IMR-90 (cell line): ENCODE measurements around the gene KDM1A. TPM values are rescaled to one million over a fixed set of nuclear protein-coding genes. Genes with fewer than 3 reads are reported as not detected.

ENCODE experiments used
- ATAC-seq: fragments of 200-7000 bp; cut with Tn5 transposase; 2 replicates; pipeline ENCODE4 v1.9.1; 2020; ENCODE audit warnings: low read depth, mild to moderate bottlenecking, moderate library complexity
- BruUV-seq: library from RNA; stranded (reverse); fragments of 400-500 nt; replicated peaks from 2 replicates; lab custom pipeline; 2021; lab: Mats Ljungman, UMichigan
- CTCF ChIA-PET: fragments of 300-600 bp; formaldehyde crosslinking; extraction: SDS; loops from one replicate; lab custom pipeline; 2021; ENCODE audit warnings: antibody characterized with exemption; lab: Yijun Ruan, JAX
- POLR2A ChIA-PET: fragments of 300-600 bp; sonication (Branson Sonifier 250); formaldehyde crosslinking; loops from one replicate; lab custom pipeline; 2022; ENCODE audit warnings: antibody characterized with exemption; ENCODE audit not compliant: unreplicated experiment; lab: Charles Lee
- DNase-seq: peaks from one replicate; pipeline ENCODE4 v3.0.0; 2013
- H2AFZ ChIP-seq: replicated peaks from 2 replicates; pipeline ENCODE3; 2013; ENCODE audit warnings: low read length, mild to moderate bottlenecking; ENCODE audit not compliant: poor library complexity
- H2AK5ac ChIP-seq: 2 replicates; pipeline ENCODE4 v1.6.1; 2013; ENCODE audit warnings: low read depth, low read length, inconsistent platforms
- H2AK9ac ChIP-seq: replicated peaks from 2 replicates; pipeline ENCODE3; 2013; ENCODE audit warnings: mild to moderate bottlenecking, low read depth, low read length, moderate library complexity; ENCODE audit not compliant: poor library complexity
- H2BK120ac ChIP-seq: 2 replicates; pipeline ENCODE4 v1.6.1; 2013; ENCODE audit warnings: low read depth, low read length, inconsistent platforms
- H2BK15ac ChIP-seq: 3 replicates; pipeline ENCODE4 v1.6.1; 2013; ENCODE audit warnings: low read depth, low read length, inconsistent platforms
- H2BK20ac ChIP-seq: 2 replicates; pipeline ENCODE4 v1.6.1; 2013; ENCODE audit warnings: low read depth, mild to moderate bottlenecking, inconsistent platforms, low read length, moderate library complexity
- H2BK5ac ChIP-seq: 2 replicates; pipeline ENCODE4 v1.6.1; 2013; ENCODE audit warnings: mild to moderate bottlenecking, low read depth, low read length, inconsistent platforms; ENCODE audit not compliant: poor library complexity, severe bottlenecking
- H3K14ac ChIP-seq: replicated peaks from 2 replicates; pipeline ENCODE4 v1.6.1; 2013; ENCODE audit warnings: low read depth, low read length, inconsistent platforms
- H3K18ac ChIP-seq: 2 replicates; pipeline ENCODE4 v1.6.1; 2013; ENCODE audit warnings: low read depth, low read length, control low read depth
- H3K23ac ChIP-seq: 2 replicates; pipeline ENCODE4 v1.6.1; 2013; ENCODE audit warnings: low read depth, low read length, inconsistent platforms
- H3K27ac ChIP-seq: 2 replicates; pipeline ENCODE4 v1.5.1; 2013; ENCODE audit warnings: mild to moderate bottlenecking, control low read depth, low read length; ENCODE audit not compliant: insufficient read depth
- H3K27me3 ChIP-seq: 2 replicates; pipeline ENCODE4 v1.6.1; 2013; ENCODE audit warnings: low read length; ENCODE audit not compliant: control insufficient read depth, insufficient read depth
- H3K36me3 ChIP-seq: 2 replicates; pipeline ENCODE4 v1.6.1; 2013; ENCODE audit warnings: low read length, mixed read lengths; ENCODE audit not compliant: control insufficient read depth, insufficient read depth
- H3K4ac ChIP-seq: 2 replicates; pipeline ENCODE4 v1.6.1; 2013; ENCODE audit warnings: low read depth, low read length, inconsistent platforms
- H3K4me1 ChIP-seq: 2 replicates; pipeline ENCODE4 v1.6.1; 2013; ENCODE audit warnings: low read length, mixed read lengths; ENCODE audit not compliant: control insufficient read depth, insufficient read depth
- H3K4me2 ChIP-seq: 2 replicates; pipeline ENCODE4 v1.6.1; 2013; ENCODE audit warnings: low read depth, mild to moderate bottlenecking, control low read depth, low read length, moderate library complexity
- H3K4me3 ChIP-seq: 2 replicates; pipeline ENCODE4 v1.5.1; 2013; ENCODE audit warnings: low read depth, mild to moderate bottlenecking, control low read depth, low read length, moderate library complexity; ENCODE audit not compliant: insufficient read depth
- H3K56ac ChIP-seq: 2 replicates; pipeline ENCODE4 v1.6.1; 2013; ENCODE audit warnings: low read length, inconsistent platforms; ENCODE audit not compliant: insufficient read depth; ENCODE audit errors: extremely low read depth
- H3K79me1 ChIP-seq, 2 experiments: 2 replicates each; pipeline ENCODE4 v1.6.1; 2013; ENCODE audit warnings: low read length in 2 of 2, inconsistent platforms in 1 of 2, low read depth in 1 of 2
- H3K9ac ChIP-seq: 2 replicates; pipeline ENCODE4 v1.6.1; 2013; ENCODE audit warnings: low read depth, low read length, control low read depth
- H3K9me1 ChIP-seq: 2 replicates; pipeline ENCODE4 v1.6.1; 2013; ENCODE audit warnings: low read length, inconsistent platforms; ENCODE audit not compliant: insufficient read depth
- H3K9me3 ChIP-seq: 2 replicates; pipeline ENCODE4 v1.6.1; 2013; ENCODE audit warnings: low read length; ENCODE audit not compliant: control insufficient read depth, insufficient read depth
- H4K20me1 ChIP-seq: 2 replicates; pipeline ENCODE4 v1.6.1; 2013; ENCODE audit warnings: low read length, inconsistent platforms; ENCODE audit not compliant: insufficient read depth
- H4K5ac ChIP-seq: 2 replicates; pipeline ENCODE4 v1.6.1; 2013; ENCODE audit warnings: mild to moderate bottlenecking, low read depth, low read length, control low read depth
- H4K8ac ChIP-seq, 2 experiments: 2 replicates each; pipeline ENCODE4 v1.6.1; 2013; ENCODE audit warnings: low read depth in 2 of 2, low read length in 2 of 2, control low read depth in 1 of 2, inconsistent platforms in 1 of 2
- H4K91ac ChIP-seq: 2 replicates; pipeline ENCODE4 v1.6.1; 2013; ENCODE audit warnings: low read depth, low read length, inconsistent platforms; ENCODE audit not compliant: insufficient read depth
- CEBPB ChIP-seq: IDR thresholded peaks from 2 replicates; pipeline ENCODE4 v1.6.1; 2012; ENCODE audit warnings: low read depth, low read length, improper control_type of control experiment
- CTCF ChIP-seq: conservative IDR thresholded peaks from 2 replicates; pipeline ENCODE4 v1.5.1; 2012; ENCODE audit warnings: mild to moderate bottlenecking, low read depth, low read length, improper control_type of control experiment
- ELK1 ChIP-seq: fragments of 150-350 bp; IDR thresholded peaks from 2 replicates; pipeline ENCODE4 v1.6.1; 2016; ENCODE audit warnings: low read depth, mild to moderate bottlenecking, low read length, moderate library complexity, borderline replicate concordance
- FOS ChIP-seq: fragments of 150-350 bp; IDR thresholded peaks from 2 replicates; pipeline ENCODE4 v1.6.1; 2016; ENCODE audit warnings: low read depth, low read length
- MXI1 ChIP-seq: IDR thresholded peaks from 2 replicates; pipeline ENCODE4 v1.6.1; 2012; ENCODE audit warnings: low read depth, mild to moderate bottlenecking, low read length, moderate library complexity, borderline replicate concordance
- NFE2L2 ChIP-seq: fragments of 150-350 bp; IDR thresholded peaks from 2 replicates; pipeline ENCODE4 v1.6.1; 2016; ENCODE audit warnings: low read depth, mild to moderate bottlenecking, low read length
- RAD21 ChIP-seq: IDR thresholded peaks from 2 replicates; pipeline ENCODE4 v1.6.1; 2012; ENCODE audit warnings: low read length, improper control_type of control experiment
- RCOR1 ChIP-seq: IDR thresholded peaks from 2 replicates; pipeline ENCODE4 v1.6.1; 2012; ENCODE audit warnings: mild to moderate bottlenecking, low read length, improper control_type of control experiment; ENCODE audit not compliant: insufficient replicate concordance
- RFX5 ChIP-seq: IDR thresholded peaks from 2 replicates; pipeline ENCODE4 v1.8.0; 2012; ENCODE audit warnings: low read depth, mild to moderate bottlenecking, low read length, moderate library complexity
- WGBS, 2 experiments: methylation state at CpG; one replicate each; pipeline versions ENCODE4 v1.1.5 to v1.1.7; 2013; ENCODE audit warnings: missing lambda C conversion rate in 2 of 2; ENCODE audit not compliant: insufficient read length in 1 of 2; ENCODE audit errors: extremely low coverage in 2 of 2; 5-methylcytosine and 5-hydroxymethylcytosine counted together
- dilution Hi-C: fragments of 300-500 bp; cut with HindIII; formaldehyde crosslinking; loops from one replicate; pipeline ENCODE4 v1.14.3; 2018; ENCODE audit warnings: low sequenced_read_pairs; ENCODE audit not compliant: unreplicated experiment
- in situ Hi-C: fragments of 300-500 bp; cut with MboI; formaldehyde crosslinking; loops from 3 replicates; pipeline ENCODE4 v1.14.3; 2019; ENCODE audit warnings: low sequenced_read_pairs, inconsistent platforms, mixed read lengths
- intact Hi-C: fragments of 100-400 bp; cut with micrococcal nuclease; formaldehyde crosslinking; loops from 2 replicates; pipeline ENCODE4 v1.10.0; 2022
- polyA plus RNA-seq, 3 experiments: library from polyadenylated mRNA; depleted of rRNA; stranded (reverse); fragments of >200 nt; gene quantifications; 2 replicates each; pipeline ENCODE4 v1.2.3, GENCODE V29; 2012; ENCODE audit warnings: low replicate concordance in 1 of 3
- total RNA-seq: library from RNA; depleted of rRNA; stranded (reverse); fragments of >200 nt; gene quantifications from 2 replicates; pipeline ENCODE4 v1.2.3, GENCODE V29; 2012

The KDM1A gene
- total and polyA plus RNA-seq, 2 of the 4 experiments (the other 2 are of a cell fraction): 58.7 to 104 TPM

- Histone ChIP-seq H3K23ac (0 out of 2 replicates have a peak overlapping the region, but pooled peaks have one; percentile 38), H3K14ac (no peak overlapping the region), H3K27me3 (no peaks in the 10 kb centered on the region), H4K5ac (no peak overlapping the region), H3K9me3 (no peaks in the 10 kb centered on the region), H2BK20ac (no peak overlapping the region), H3K4ac (no peak overlapping the region), H2BK5ac (no peak overlapping the region), H3K9me1 (peaks cover 14% of the 10 kb centered on the region), H3K56ac (no peak overlapping the region), H4K91ac (no peak overlapping the region), H2AK5ac (no peak overlapping the region), H3K79me1 (peaks cover 27 to 84% of the 10 kb centered on the region in 2 experiments), H3K9ac (no peak overlapping the region), H4K20me1 (peaks cover 26% of the 10 kb centered on the region; the same call in 1 of the 2 replicates), H3K4me3 (no peak overlapping the region), H3K4me1 (peaks cover 2% of the 10 kb centered on the region), H3K4me2 (no peak overlapping the region), H3K36me3 (peaks cover 76% of the 10 kb centered on the region), H3K27ac (no peak overlapping the region), H2BK120ac (no peak overlapping the region), H2BK15ac (no peak overlapping the region), H2AFZ (no peak overlapping the region), H4K8ac (no peak overlapping the region), H3K18ac (no peak overlapping the region), H2AK9ac (no peak overlapping the region)
- in situ Hi-C loops: loop anchor here (5.0 kb wide), 1 partner anchor 193 kb away; no protein-coding TSS in a partner anchor
- intact Hi-C loops: no loop called here
- 60% methylated on average over 1 of the region's 5 CpGs; no CpG with 5 or more reads in 1 of the 2 experiments for WGBS, 2 experiments
- dilution Hi-C loops: no loop called here
- DNase-seq (no peak), ATAC-seq (no peak)
- no peak for TF ChIP-seq RFX5
- TF ChIP-seq MXI1: no peak
- TF ChIP-seq FOS: no peak
- no peak for TF ChIP-seq RCOR1
- TF ChIP-seq ELK1: no peak
- no peak for TF ChIP-seq CEBPB
- no peak for TF ChIP-seq NFE2L2
- TF ChIP-seq RAD21: no peak
- no peak for TF ChIP-seq CTCF
- CTCF ChIA-PET: no interaction called here
- BruUV-seq: no TSS peak
- POLR2A ChIA-PET: no interaction called here
These were observed 64.6 kb downstream of the KDM1A start for GRCh38 chr1:23083714-23084480.
